Mammary epithelial cell (primary cell): ENCODE results near the gene DPRX.

Source experiments
- EZH2 ChIP-seq: IDR thresholded peaks from 2 replicates; pipeline ENCODE4 v1.6.1; 2012; ENCODE audit warnings: low read length, inconsistent platforms, borderline replicate concordance
- TF ChIP-seq, protein P1 (sequence below), 2 donors: IDR thresholded peaks in 1 of 2; conservative IDR thresholded peaks in 1 of 2; 2 replicates each; pipeline ENCODE4 v1.5.1; 2011 to 2012; ENCODE audit warnings: inconsistent platforms in 2 of 2, low read length in 2 of 2, mild to moderate bottlenecking in 2 of 2, control low read depth in 1 of 2, low read depth in 1 of 2; ENCODE audit not compliant: insufficient read depth in 1 of 2; ENCODE audit errors: extremely low read depth in 1 of 2

DNA sequence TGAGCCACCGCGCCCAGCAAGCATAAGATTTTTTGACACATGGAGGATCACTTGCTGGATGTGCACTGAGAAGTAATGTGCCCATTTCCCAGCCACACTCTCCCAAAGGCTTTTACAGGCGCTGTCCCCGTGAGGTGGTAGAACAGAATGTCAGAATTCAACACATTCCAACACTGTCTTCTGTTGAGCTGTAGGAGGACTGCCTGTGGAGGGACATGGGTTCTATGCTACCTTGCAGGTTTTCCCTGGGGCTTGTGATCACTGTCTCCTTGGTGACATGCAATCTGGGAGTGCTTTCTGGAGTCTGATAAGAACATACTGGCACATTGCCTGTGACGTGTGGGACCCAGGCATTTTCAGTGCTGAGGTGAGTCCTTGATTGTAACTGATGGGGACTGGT lies 38.5 kb downstream of the DPRX start:
- TF ChIP-seq, protein P1, sequence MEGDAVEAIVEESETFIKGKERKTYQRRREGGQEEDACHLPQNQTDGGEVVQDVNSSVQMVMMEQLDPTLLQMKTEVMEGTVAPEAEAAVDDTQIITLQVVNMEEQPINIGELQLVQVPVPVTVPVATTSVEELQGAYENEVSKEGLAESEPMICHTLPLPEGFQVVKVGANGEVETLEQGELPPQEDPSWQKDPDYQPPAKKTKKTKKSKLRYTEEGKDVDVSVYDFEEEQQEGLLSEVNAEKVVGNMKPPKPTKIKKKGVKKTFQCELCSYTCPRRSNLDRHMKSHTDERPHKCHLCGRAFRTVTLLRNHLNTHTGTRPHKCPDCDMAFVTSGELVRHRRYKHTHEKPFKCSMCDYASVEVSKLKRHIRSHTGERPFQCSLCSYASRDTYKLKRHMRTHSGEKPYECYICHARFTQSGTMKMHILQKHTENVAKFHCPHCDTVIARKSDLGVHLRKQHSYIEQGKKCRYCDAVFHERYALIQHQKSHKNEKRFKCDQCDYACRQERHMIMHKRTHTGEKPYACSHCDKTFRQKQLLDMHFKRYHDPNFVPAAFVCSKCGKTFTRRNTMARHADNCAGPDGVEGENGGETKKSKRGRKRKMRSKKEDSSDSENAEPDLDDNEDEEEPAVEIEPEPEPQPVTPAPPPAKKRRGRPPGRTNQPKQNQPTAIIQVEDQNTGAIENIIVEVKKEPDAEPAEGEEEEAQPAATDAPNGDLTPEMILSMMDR (conservative IDR thresholded peaks at IDR 0.05 in 1 of 2, IDR thresholded peaks at IDR 0.05 in 1 of 2; ENCODE audit: extremely low read depth in 1 of 2, insufficient read depth in 1 of 2, low read depth in 1 of 2, low read length in 2 of 2): no peak
- TF ChIP-seq EZH2: no peak
